ENCODE results near the gene GBA2. TPM values are rescaled to one million over a fixed set of nuclear protein-coding genes. Genes with fewer than 3 reads are reported as not detected.
A peak's percentile ranks its signal among the peaks of the same experiment; 100 is the strongest.

The GBA2 gene
- total and polyA plus RNA-seq, 8 donors, result 63.3 to 113 (median 92.2) TPM

GRCh38 chr9:35760651-35761050, 11.6 kb upstream of the GBA2 start:
- H3K9me3 ChIP-seq, result no peaks in the 10 kb centered on the region
- peak overlapping the region in 1 of 2 donors; percentile 18 for H3K27ac ChIP-seq
- DNase-seq, result peak in 1 of 4 donors; percentile 32
- H3K27me3 ChIP-seq, result no peaks in the 10 kb centered on the region
- ATAC-seq, result no peak
- TF ChIP-seq CTCF (IDR thresholded peaks at IDR 0.05), result no peak
- H3K4me3 ChIP-seq, result no peak overlapping the region
- intact Hi-C loops (cut with DNase I), result no loop called here
- H3K36me3 ChIP-seq, result no peaks in the 10 kb centered on the region
- peaks cover 4 to 34% of the 10 kb centered on the region in 2 donors for H3K4me1 ChIP-seq

GRCh38 chr9:35759795-35760194, 10.8 kb upstream of the GBA2 start:
- Histone ChIP-seq H3K4me1 (peaks cover 4 to 34% of the 10 kb centered on the region in 2 donors), H3K4me3 (no peak overlapping the region), H3K36me3 (peaks cover 0 to 4% of the 10 kb centered on the region in 2 donors), H3K27me3 (no peaks in the 10 kb centered on the region), H3K27ac (no peak overlapping the region), H3K9me3 (no peaks in the 10 kb centered on the region)
- intact Hi-C loops (cut with DNase I), result no loop called here
- ATAC-seq, result no peak
- DNase-seq, result no peak
- no peak for TF ChIP-seq CTCF (IDR thresholded peaks at IDR 0.05)

DNA sequence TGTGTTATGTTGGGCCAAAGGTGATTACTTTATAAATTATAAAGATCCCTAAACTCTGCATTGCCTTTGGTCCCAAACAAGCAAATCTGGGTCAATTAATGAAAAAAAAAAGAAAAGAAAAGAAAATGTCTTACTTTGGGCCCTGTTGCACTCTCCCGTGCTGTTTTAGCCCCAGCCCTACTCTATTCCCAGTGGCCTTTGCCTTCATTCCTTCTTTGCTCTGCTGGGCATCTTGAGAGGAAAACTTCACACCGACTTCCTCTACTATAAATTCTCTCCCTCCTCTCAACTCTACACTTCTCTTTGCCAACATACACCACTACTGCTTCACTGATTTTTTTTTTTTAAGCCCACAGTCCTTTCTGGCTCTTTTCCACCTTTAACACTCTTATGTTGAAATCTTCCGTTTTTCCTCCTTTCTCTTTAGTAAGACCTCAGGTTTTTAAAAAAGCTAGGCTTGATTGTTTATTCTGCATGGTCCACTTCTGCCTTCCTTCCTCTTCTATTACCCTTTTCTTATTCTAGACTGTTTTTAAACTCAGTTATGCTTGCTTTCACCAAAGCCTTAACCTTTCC, 9.5 kb upstream of the GBA2 start:
- Histone ChIP-seq H3K27me3 (no peaks in the 10 kb centered on the region), H3K4me3 (no peak overlapping the region), H3K9me3 (no peaks in the 10 kb centered on the region), H3K36me3 (peaks cover 0 to 17% of the 10 kb centered on the region in 2 donors), H3K4me1 (peaks cover 4 to 34% of the 10 kb centered on the region in 2 donors), H3K27ac (peak overlapping the region in 1 of 2 donors; percentile 85)
- intact Hi-C loops (cut with DNase I), result no loop called here
- peak; percentile 30 for ATAC-seq
- DNase-seq, result peak in 1 of 4 donors; percentile 36
- TF ChIP-seq CTCF (IDR thresholded peaks at IDR 0.05), result no peak

- intact Hi-C loops (cut with DNase I), result no loop called here
- H3K36me3 ChIP-seq, result peaks cover 0 to 23% of the 10 kb centered on the region in 2 donors
- no peaks in the 10 kb centered on the region for H3K27me3 ChIP-seq
- peaks cover 4 to 34% of the 10 kb centered on the region in 2 donors for H3K4me1 ChIP-seq
- ATAC-seq (no peak), DNase-seq (no peak)
- peak overlapping the region in 1 of 2 donors; percentile 85 for H3K27ac ChIP-seq
- H3K4me3 ChIP-seq, result peak overlapping the region in 1 of 2 donors; percentile 54
- no peaks in the 10 kb centered on the region for H3K9me3 ChIP-seq
- no peak for TF ChIP-seq CTCF (IDR thresholded peaks at IDR 0.05)
Observed at GRCh38 chr9:35757892-35758275, 8.9 kb upstream of the GBA2 start.

GRCh38 chr9:35757226-35757891, 8.3 kb upstream of the GBA2 start:
- H3K9me3 ChIP-seq, result no peaks in the 10 kb centered on the region
- no peak for TF ChIP-seq CTCF (IDR thresholded peaks at IDR 0.05)
- ATAC-seq (peak; percentile 77), DNase-seq (peak in 2 of 4 donors; percentile 56 to 59)
- H3K4me1 ChIP-seq, result peaks cover 4 to 34% of the 10 kb centered on the region in 2 donors
- intact Hi-C loops (cut with DNase I), result no loop called here
- peaks cover 0 to 29% of the 10 kb centered on the region in 2 donors for H3K36me3 ChIP-seq
- peak overlapping the region; percentile 85 for H3K27ac ChIP-seq
- H3K27me3 ChIP-seq, result no peaks in the 10 kb centered on the region
- H3K4me3 ChIP-seq, result peak overlapping the region; percentile 45 to 54
